ENCODE data around the gene ARHGAP19. TPM values are rescaled to one million over a fixed set of nuclear protein-coding genes. Genes with fewer than 3 reads are reported as not detected.

The ARHGAP19 gene
- total and polyA plus RNA-seq, 2 donors (not counting 1 experiment from before 2014, with no cell fraction given), result 5.6 to 7.4 TPM

- no peaks in the 10 kb centered on the region for H3K79me2 ChIP-seq (ENCODE audit: control insufficient read depth, insufficient read depth, low read length)
- H3K27ac ChIP-seq (ENCODE audit: insufficient read depth, low read length), result no peak overlapping the region
- H3K27me3 ChIP-seq (ENCODE audit: control insufficient read depth, insufficient read depth, low read length), result no peaks in the 10 kb centered on the region
- H4K20me1 ChIP-seq (ENCODE audit: control insufficient read depth, extremely low read depth, insufficient read depth, low read length), result no peaks in the 10 kb centered on the region
- H3K36me3 ChIP-seq (ENCODE audit: control insufficient read depth, insufficient read depth, low read length), result peaks cover 1% of the 10 kb centered on the region
- TF ChIP-seq, protein P1, sequence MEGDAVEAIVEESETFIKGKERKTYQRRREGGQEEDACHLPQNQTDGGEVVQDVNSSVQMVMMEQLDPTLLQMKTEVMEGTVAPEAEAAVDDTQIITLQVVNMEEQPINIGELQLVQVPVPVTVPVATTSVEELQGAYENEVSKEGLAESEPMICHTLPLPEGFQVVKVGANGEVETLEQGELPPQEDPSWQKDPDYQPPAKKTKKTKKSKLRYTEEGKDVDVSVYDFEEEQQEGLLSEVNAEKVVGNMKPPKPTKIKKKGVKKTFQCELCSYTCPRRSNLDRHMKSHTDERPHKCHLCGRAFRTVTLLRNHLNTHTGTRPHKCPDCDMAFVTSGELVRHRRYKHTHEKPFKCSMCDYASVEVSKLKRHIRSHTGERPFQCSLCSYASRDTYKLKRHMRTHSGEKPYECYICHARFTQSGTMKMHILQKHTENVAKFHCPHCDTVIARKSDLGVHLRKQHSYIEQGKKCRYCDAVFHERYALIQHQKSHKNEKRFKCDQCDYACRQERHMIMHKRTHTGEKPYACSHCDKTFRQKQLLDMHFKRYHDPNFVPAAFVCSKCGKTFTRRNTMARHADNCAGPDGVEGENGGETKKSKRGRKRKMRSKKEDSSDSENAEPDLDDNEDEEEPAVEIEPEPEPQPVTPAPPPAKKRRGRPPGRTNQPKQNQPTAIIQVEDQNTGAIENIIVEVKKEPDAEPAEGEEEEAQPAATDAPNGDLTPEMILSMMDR (conservative IDR thresholded peaks at IDR 0.05 in 1 of 2, IDR thresholded peaks at IDR 0.05 in 1 of 2; ENCODE audit: low read depth in 1 of 2, low read length in 2 of 2), result no peak
- no peak for TF ChIP-seq EZH2 (IDR thresholded peaks at IDR 0.05; ENCODE audit: low read length, missing control alignments)
- no peaks in the 10 kb centered on the region for H3K4me1 ChIP-seq (ENCODE audit: control insufficient read depth, extremely low read depth, insufficient read depth, low read length)
- DNase-seq (ENCODE audit: low read depth in 2 of 2), result no peak
- no peak overlapping the region for H2AFZ ChIP-seq (ENCODE audit: low read length)
- H3K4me2 ChIP-seq (ENCODE audit: extremely low read depth, insufficient read depth, low read length), result no peak overlapping the region
- no peak overlapping the region for H3K4me3 ChIP-seq (replicated peaks in 1 of 4; ENCODE audit: control extremely low read depth in 1 of 4, insufficient read depth in 1 of 4, low read depth in 3 of 4, low read length in 4 of 4)
- H3K9ac ChIP-seq (ENCODE audit: insufficient read depth, low read length), result no peak overlapping the region
- no peaks in the 10 kb centered on the region for H3K9me3 ChIP-seq (ENCODE audit: control insufficient read depth, insufficient read depth, low read depth, low read length)
These were observed 37.7 kb downstream of the ARHGAP19 start for GRCh38 chr10:97254694-97255093.

- no peaks in the 10 kb centered on the region for H3K27me3 ChIP-seq (ENCODE audit: control insufficient read depth, insufficient read depth, low read length)
- H3K36me3 ChIP-seq (ENCODE audit: control insufficient read depth, insufficient read depth, low read length), result peaks cover 1% of the 10 kb centered on the region
- no peak overlapping the region for H3K4me2 ChIP-seq (ENCODE audit: extremely low read depth, insufficient read depth, low read length)
- H3K4me3 ChIP-seq (replicated peaks in 1 of 4; ENCODE audit: control extremely low read depth in 1 of 4, insufficient read depth in 1 of 4, low read depth in 3 of 4, low read length in 4 of 4), result no peak overlapping the region
- H3K4me1 ChIP-seq (ENCODE audit: control insufficient read depth, extremely low read depth, insufficient read depth, low read length), result no peaks in the 10 kb centered on the region
- no peaks in the 10 kb centered on the region for H4K20me1 ChIP-seq (ENCODE audit: control insufficient read depth, extremely low read depth, insufficient read depth, low read length)
- H3K27ac ChIP-seq (ENCODE audit: insufficient read depth, low read length), result no peak overlapping the region
- H2AFZ ChIP-seq (ENCODE audit: low read length), result no peak overlapping the region
- TF ChIP-seq, protein P1 (conservative IDR thresholded peaks at IDR 0.05 in 1 of 2, IDR thresholded peaks at IDR 0.05 in 1 of 2; ENCODE audit: low read depth in 1 of 2, low read length in 2 of 2), result no peak
- TF ChIP-seq EZH2 (IDR thresholded peaks at IDR 0.05; ENCODE audit: low read length, missing control alignments), result no peak
- no peak for DNase-seq (ENCODE audit: low read depth in 2 of 2)
- no peaks in the 10 kb centered on the region for H3K9me3 ChIP-seq (ENCODE audit: control insufficient read depth, insufficient read depth, low read depth, low read length)
- no peak overlapping the region for H3K9ac ChIP-seq (ENCODE audit: insufficient read depth, low read length)
- no peaks in the 10 kb centered on the region for H3K79me2 ChIP-seq (ENCODE audit: control insufficient read depth, insufficient read depth, low read length)
These were observed 41.5 kb downstream of the ARHGAP19 start for GRCh38 chr10:97250952-97251351.

DNA sequence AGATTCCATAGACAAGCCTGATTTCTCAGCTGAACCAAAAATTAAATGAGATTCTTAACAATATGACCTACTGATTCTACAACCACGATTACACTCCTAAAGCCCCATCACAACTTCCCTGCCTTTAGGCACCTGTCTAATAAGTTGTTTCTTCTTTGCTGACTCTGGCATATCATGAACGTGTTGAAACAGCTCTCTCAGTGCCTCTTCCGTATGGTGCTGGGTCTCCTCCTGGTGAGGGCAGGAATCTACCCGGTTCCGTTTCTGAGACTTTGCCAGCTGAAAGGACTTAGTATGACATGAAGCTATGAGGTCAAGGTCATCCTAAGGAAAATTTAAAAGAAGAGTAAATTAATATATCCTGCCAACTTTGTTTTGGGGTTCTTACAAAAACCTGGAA lies 48.6 kb downstream of the ARHGAP19 start:
- H3K4me2 ChIP-seq (ENCODE audit: extremely low read depth, insufficient read depth, low read length), result no peak overlapping the region
- H4K20me1 ChIP-seq (ENCODE audit: control insufficient read depth, extremely low read depth, insufficient read depth, low read length), result no peaks in the 10 kb centered on the region
- DNase-seq (ENCODE audit: low read depth in 2 of 2), result no peak
- H3K36me3 ChIP-seq (ENCODE audit: control insufficient read depth, insufficient read depth, low read length), result no peaks in the 10 kb centered on the region
- H3K4me1 ChIP-seq (ENCODE audit: control insufficient read depth, extremely low read depth, insufficient read depth, low read length), result no peaks in the 10 kb centered on the region
- no peaks in the 10 kb centered on the region for H3K27me3 ChIP-seq (ENCODE audit: control insufficient read depth, insufficient read depth, low read length)
- H2AFZ ChIP-seq (ENCODE audit: low read length), result no peak overlapping the region
- no peak overlapping the region for H3K9ac ChIP-seq (ENCODE audit: insufficient read depth, low read length)
- no peak overlapping the region for H3K27ac ChIP-seq (ENCODE audit: insufficient read depth, low read length)
- no peaks in the 10 kb centered on the region for H3K9me3 ChIP-seq (ENCODE audit: control insufficient read depth, insufficient read depth, low read depth, low read length)
- no peaks in the 10 kb centered on the region for H3K79me2 ChIP-seq (ENCODE audit: control insufficient read depth, insufficient read depth, low read length)
- TF ChIP-seq, protein P1 (conservative IDR thresholded peaks at IDR 0.05 in 1 of 2, IDR thresholded peaks at IDR 0.05 in 1 of 2; ENCODE audit: low read depth in 1 of 2, low read length in 2 of 2), result no peak
- no peak for TF ChIP-seq EZH2 (IDR thresholded peaks at IDR 0.05; ENCODE audit: low read length, missing control alignments)
- H3K4me3 ChIP-seq (replicated peaks in 1 of 4; ENCODE audit: control extremely low read depth in 1 of 4, insufficient read depth in 1 of 4, low read depth in 3 of 4, low read length in 4 of 4), result no peak overlapping the region
